Stimulated activated CD4-positive, alpha-beta T cell treated with anti-CD3 and anti-CD28 coated beads, Interleukin-1b, Interleukin-23, amount 100 ng/mL, for 48 hours (primary cell): ENCODE measurements around the gene ZNF564.
A peak's percentile ranks its signal among the peaks of the same experiment; 100 is the strongest.
"Not testable (repeated sequence)": the region's sequence is repeated elsewhere in the genome, so short reads cannot be mapped to it uniquely, and the experiment has no call there.

ENCODE experiments used
- DNase-seq: peaks from one replicate; pipeline ENCODE4 v3.0.0-alpha.2; 2020

ZNF564 gene

DNA sequence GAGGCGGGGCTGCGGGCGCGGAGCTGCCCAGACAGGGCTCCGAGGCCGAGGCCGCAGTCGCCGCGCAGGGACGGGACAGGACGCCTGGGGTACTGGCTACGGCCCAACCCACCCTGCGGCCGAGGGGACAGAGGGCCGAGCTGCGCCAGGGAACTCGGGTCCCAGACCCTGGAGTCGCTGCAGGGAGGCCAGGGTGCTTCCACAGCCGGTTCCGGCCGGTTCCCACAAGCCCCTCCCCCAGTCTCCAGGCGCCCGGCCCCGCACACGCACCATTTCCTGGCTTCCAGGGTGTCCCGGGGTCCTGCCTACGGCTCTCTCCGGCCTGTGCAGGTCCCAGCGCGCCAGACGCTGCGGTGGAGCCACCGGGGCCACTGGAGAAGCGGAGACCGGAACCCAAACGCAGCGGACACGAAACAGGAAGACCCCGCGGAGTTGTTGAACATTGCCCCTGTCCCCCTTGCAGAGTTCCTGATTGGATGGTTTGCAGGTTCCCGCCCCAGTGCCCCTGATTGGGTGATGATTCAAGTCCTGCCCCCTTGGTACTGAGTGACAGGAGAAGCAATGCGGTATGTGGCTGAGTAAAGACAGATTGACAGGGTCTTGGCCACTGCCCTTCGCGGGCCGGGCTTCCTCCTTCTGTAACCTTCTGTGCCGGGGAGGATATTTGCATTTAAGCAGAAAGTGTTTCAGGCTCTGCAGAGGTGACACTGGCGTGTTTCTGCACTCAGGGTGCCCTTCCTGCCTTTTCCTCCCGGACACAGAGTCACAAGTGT, at the start of gene ZNF564:
ZNF564 (minus strand) TSS at position 423 of the 773 bp plus-strand sequence; CDS start at position 273, 150 bp downstream.
- peak; percentile 94 for DNase-seq

DNA sequence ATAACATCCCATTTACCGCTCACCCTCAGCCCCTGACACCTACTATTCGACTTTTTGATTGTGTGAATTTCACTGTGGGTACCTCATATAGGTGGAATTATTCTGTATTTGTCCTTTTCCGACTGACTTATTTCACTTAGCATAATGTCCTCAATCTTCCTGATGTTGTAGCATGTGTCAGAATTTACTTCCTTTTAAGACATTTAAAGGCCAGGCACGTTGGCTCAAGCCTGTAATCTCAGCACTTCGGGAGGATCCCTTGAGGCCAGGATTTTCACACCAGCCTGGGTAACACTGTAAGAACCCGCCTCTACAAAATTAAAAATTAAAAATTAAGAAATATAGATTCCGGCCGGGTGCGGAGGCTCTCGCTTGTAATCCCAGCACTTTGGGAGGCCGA, 46.3 kb upstream of the ZNF564 start:
- no peak for DNase-seq

DNA sequence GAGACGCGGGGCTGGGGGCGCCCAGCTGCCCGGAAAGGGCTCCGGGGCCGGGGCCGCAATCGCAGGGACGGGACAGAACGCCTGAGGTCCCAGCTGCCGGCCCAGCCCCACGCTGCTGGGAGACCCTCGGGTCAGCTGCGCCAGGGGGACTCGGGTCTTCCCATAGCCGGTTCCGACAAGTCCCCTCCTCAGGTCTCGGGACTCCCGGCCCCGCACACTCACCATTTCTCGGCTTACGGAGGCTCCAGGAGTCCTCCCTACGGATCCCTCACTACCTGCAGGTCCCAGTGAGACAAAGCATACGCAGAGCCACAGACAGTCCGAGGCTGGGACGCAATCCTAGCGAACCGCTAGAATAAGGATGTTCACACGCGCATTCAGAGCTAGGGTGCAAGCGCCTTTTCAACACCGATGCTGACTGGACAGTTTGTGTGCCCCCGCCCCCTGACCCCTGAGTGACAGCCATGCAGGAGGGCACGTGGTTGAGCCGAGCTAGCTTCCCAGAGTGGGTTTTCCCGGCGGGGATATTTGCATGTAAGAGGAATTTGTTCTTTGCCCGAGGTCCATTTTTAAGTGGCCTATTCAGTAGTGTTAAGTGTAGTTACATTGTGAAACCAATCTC, 45.8 kb upstream of the ZNF564 start:
- no peak for DNase-seq

DNA sequence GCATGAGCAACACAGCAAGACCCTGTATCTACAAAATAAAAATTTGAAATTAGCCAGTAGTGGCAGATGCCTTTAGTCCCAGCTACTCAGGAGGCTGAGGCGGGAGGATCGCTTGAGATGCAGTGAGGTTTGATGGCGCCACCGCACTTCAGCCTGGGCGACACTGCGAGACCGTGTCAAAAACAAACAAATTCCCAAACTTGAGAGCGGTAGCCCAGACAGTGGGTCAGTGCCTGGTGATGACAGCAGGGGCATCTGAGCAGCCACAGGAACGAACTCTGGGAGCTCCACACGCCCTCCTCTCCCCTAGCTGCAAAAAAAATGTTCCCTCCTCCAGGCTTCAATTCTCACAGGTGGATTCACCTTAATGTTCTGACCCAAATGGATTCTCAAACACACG, 45.2 kb upstream of the ZNF564 start:
- DNase-seq = no peak

DNA sequence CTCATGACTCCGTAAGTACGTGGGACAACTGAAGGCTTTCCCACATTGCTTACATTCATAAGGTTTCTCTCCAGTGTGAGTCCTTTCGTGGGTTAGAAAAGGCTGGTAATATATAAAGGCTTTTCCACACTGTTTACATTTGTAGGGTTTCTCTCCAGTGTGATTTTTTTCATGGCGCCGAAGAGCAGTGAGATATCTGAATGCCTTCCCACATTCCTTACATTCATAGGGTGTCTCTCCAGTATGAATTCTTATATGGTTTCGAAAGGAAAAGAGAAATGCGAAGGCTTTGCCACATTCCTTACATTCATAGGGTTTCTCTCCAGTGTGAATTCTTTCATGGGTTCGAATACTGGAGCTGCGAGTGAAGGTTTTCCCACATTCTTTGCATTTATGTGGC, 29.8 kb upstream of the ZNF564 start:
- no peak for DNase-seq

DNA sequence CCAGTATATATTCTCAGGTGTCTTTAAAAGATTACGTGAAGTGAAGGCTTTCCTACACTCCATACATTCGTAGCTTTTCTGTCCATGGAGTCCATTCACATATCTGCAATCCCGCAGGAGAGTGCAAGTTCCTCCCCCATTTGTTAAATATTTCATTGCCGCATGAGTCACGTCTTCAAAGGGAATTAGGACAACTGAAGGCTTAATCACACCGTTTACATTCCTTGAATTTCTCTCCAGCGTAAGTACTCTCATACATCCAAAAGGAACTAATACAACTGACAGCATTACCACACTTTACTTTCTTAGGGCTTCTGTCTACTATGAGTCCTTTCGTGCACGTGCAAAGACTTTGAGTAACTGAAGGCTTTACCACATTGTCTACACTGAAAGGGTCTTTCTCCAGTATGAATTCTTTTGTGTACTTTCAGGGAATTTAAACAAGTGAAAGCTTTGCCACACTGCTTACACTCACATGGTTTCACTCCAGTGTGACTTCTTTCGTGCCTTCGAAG, 29.0 kb upstream of the ZNF564 start:
- no peak for DNase-seq

DNA sequence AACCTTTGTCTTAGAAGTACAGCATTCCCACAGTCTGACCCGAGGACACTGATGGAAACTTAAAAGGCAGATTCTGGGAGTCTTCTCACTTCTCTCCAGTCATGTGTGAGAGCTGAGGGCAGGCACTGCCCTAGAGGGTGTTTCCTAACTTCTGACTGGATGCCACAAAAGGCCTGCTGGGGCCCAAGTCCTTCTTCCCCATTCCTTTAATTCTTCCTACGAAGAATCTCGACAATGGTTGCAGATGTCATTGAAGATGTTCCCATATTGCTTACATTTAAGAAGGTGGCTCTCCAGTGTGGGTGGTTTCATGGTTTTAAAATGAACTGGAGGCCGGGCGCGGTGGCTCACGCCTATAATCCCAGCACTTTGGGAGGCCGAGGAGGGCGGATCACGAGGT, 27.4 kb upstream of the ZNF564 start:
- no peak for DNase-seq

DNA sequence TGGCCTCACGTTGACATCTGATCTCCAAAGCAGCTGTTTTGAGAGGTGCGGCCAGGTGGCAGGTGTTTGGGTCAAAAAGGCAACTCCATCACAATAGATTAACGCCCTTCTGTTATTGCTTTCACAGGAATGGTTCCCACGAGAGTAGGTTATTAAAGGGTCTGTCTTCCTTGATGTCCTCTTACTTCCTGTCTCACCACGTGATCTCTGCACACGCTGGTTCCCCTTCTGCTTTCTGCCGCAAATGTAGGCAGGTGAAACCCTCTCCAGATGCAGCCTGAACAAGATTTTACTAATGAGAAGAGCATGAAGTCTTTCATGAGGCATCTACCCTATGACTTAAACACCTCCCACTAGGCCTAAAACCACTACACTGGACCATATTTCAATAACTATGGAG, 22.8 kb upstream of the ZNF564 start:
- DNase-seq = no peak

DNA sequence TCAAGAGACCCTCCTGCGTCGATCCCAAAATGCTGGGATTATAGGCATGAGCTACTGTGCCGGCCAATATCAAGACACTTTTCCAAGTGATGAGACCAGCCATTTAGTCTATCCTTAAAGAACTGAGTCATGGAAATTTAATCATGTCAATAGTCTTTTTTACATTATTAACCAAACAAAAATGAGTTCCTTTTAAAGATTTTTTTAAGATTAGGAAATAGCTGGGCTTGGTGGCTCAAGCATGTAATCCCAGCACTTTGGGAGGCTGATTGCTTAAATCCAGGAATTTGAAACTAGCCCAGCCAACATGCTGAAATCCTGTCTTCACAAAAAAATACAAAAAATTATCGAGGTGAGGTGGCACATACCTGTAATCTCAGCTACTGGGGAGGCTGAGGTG, 16.7 kb upstream of the ZNF564 start:
- DNase-seq = no peak

DNA sequence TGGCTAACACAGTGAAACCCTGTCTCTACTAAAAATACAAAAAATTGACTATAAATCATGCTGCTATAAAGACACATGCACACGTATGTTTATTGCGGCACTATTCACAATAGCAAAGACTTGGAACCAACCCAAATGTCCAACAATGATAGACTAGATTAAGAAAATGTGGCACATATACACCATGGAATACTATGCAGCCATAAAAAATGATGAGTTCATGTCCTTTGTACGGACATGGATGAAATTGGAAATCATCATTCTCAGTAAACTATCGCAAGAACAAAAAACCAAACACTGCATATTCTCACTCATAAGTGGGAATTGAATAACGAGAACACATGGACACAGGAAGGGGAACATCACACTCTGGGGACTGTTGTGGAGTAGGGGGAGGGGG, 15.1 kb upstream of the ZNF564 start:
- DNase-seq = not testable (repeated sequence)

DNA sequence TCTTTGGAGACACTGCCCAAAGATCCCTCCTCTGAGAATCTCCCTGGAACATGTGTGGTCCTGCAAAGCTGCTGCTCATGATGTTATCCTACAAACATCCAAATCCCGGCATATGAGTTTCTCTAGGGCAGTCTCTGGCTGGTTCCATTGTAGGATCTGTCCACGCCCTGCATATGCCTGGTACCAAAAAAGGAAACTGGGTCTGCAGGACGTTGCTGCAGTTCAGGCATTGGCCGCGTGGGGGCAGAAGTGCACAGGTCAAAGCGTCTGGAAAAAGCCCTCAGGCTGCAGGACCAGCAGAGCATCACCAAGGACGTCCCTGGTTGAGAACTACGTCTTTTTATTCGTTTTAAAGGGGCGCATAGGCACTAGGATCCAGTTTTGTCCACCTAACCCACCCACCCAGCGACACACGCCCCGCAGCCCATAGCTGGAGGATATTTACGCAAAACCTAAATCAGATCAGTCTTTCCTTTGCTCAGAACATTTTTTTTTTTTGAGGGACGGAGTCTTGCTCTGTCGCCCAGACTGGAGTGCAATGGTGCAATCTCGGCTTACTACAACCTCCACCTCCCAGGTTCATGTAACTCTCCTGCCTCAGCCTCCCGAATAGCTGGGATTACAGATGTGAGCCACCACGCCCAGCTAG, 12.9 kb upstream of the ZNF564 start:
- DNase-seq = peak; percentile 90

DNA sequence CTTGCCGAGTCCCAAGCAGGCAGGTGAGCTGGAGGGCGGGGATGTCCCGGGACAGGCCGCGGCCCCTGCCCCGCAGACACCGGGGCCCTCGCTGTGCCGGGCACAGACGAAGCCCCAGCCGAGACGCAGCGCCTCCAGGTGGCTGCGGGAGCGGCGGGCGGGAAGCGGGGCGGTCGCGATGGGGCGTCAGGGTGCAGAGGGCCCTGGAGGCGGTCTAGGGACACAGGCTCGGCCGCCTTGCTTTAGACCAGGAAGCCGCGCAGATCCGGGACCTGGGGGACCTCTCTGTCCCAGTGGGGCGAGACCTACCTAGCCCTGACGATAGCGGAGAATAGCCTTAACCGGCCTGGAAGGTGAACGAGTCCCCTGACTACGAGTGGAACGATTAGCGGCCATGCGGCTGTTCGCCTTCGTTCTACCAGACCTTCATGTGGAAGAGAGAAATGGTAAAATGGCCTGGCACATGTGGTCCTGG, 4.2 kb upstream of the ZNF564 start:
- DNase-seq = no peak

DNA sequence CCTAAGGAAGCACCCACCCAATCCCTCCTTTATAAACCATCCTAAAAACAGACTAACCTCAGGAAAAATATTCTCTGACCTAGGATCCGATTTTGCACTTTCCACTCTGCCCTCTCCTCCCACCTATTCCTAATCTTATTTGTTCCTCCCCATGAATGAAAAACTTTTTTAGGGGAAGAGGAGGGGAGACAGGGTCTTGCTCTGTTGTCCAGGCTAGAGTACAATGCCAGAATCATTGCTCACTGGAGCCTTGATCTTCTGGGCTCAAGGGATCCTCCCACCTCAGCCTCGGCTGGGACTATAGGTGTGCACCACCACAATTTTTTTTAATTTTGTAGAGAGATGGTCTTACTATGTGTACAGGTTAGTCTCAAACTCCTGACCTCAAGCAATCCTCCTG, 4.4 kb downstream of the ZNF564 start:
- no peak for DNase-seq

DNA sequence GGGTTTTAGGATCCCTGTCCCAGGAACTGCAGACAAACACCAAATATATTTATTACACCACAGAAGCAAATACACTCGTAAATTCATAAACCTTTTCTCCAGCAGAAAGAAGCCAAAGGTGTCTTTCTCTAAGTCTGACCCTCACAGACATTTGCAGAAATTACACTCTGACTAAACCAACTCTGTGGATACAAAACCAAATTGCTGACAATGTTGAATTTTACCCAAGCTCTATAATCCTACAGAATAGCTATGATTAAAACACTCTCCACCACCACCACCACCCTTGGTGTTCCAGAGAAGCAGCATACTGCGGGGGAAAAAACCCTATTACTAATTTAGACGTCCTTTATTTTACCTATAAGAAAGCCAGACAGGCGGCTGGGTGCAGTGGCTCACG, 5.2 kb downstream of the ZNF564 start:
- no peak for DNase-seq

DNA sequence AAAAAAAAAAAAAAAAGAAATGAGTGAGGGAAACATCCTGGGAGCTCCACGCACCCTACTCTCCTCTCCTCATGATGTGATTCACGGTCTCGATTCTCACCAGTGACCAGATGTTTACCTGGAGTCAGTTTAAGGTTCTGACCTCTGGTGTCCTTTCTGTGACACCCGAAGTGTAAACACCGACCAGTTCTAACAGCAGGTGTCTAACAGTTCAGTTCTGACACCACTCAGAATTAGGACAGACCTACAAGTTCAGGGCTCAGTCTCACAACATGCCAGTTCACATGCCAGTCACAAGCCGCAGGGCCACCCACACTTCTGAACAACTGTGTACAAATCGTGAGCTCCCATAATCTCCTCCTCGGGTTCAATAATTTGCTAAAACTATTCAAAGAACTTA, 6.0 kb downstream of the ZNF564 start:
- no peak for DNase-seq

DNA sequence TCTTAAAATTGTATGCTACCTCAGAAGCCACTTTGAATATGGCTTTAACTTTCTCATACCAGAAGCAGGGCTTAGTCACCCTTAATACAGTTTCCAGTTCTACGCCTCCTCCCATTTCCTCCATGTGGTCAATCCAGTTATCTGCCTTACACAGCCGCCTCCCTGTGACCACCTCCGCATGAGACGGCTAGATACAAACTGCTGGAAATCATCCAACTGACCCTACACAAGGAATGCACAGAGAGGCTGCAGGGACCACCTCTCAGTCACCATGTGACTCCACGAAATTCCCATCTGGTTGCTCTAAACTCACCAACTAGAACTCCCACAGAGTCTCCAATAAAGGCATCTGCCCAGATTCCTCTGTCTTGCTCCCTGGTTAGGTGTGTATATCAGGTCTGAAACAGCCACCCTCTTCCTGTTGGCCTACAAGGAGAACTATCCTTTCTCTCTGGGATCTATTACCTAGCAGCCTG, 6.8 kb downstream of the ZNF564 start:
- DNase-seq = no peak

DNA sequence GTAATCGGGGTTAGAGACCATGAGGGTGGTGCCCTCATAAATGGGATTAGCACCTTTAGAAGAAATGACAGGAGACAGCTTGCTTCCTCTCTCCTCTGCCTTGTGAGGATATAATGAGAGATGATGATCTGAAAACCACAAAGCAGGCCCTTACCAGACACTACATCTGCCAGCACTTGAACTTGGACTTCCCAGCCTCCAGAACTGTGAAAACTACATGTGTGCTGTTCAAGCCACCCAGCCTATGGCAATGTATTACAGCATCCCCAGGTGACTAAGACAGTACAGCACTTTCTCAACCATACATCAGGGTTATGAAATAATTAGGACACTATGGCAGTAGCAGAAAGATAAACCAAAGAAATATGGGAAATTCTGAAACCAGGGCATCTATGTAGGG, 7.4 kb downstream of the ZNF564 start:
- DNase-seq = no peak

DNA sequence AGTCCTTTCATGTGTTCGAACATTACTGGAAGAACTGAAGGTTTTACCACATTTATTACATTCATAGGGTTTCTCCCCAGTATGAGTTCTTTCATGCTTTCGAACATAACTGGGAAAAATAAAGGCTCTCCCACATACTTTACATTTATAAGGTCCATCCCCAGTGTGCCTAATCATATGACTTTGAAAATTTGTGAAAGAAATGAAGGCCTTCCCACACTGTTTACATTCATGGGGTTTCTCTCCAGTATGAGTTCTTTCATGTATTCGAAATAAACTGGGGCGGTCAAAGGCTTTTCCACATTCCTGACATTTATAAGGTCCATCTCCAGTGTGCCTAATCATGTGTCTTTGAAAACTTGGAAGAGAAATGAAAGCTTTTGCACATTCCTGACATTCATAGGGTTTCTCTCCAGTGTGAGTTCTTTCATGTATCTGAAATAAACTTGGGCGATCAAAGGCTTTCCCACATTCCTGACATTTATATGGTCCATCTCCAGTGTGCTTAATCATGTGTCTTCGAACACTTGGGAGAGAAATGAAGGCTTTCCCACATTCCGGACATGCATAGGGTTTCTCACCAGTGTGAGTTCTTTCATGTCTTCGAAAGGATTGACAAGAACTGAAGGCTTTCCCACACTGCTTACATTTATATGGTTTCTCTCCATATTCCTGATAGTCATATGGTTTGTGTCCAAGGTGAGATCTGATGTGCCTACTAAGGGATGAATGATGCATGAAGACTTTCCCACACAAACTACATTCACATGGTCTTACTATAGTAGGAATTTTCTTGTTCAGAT, 24.0 kb downstream of the ZNF564 start:
- no peak for DNase-seq

DNA sequence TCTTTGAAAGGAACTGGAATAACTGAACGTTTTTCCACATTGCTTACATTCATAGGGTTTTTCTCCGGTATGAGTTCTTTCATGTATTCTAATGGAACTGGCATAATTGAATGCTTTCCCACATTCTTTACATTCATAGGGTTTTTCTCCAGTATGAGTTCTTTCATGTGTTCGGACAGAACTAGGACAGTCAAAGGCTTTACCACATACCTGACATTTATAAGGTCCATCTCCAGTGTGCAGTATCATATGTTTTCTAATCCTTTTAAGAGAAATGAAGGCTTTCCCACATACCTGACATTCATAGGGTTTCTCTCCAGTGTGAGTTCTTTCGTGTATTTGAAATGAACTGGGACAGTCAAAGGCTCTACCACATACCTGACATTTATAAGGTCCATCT, 24.7 kb downstream of the ZNF564 start:
- no peak for DNase-seq

DNA sequence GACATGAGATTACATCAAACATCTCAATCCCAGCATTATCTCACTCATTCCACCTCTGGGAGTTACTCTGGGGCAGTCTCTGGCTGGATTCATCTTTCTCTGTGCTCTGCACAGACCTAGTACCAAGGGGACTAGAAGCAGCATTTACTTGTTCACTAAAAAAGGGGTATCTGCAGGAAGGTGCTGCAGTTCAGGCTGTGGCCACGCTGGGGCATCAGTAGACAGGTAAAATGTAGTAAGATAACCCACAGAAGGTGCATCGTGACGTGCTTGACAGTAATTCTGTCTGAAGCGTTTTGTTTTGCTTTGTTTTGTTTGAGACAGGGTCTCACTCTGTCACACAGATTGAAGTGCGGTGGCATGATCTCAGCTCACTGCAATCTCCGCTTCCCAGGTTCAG, 29.3 kb downstream of the ZNF564 start:
- DNase-seq = no peak

DNA sequence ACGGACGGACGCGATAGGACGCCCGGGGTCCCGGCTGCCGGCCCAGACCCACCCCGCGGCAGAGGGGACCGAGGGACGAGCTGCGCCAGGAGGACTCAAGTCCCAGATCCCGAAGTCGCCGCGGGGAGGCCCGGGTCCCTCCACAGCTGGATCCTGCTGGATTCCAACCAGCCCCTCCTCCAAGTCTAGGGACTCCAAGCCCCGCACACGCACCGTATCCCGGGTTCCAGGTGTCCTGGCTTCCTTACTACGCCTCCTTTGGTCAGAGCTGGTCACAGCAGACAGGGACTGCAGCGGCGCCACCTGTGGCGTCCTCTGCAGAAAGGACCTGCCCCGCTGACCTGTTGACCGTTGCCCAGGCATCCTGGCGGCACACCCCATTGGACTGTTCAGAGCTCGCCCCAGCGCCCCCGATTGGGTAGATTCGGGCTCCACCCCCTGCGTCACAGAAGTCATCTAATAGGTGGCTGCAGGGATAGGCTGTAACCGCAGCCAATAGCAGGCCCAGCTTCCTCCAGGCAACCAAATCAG, 37.7 kb downstream of the ZNF564 start:
- no peak for DNase-seq

DNA sequence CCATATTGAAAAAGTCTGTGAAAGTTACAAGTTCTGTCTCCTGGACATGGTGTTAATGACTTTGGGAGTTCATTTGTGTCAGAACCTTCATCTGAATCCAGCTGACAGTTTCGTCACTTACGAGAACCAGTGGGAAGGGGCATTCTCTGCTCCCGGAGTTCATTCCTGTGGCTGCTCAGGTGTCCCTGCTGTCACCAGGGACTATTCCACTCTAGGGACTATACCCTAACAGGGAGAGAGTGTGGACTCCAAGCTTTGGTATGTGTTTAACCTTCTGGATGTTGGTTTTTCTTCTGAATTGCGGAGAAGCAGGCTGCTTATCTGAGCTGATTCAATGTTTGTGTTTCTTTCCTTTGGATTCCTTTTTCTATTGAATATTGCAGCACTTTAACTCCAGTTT, 54.2 kb downstream of the ZNF564 start:
- DNase-seq = no peak

DNA sequence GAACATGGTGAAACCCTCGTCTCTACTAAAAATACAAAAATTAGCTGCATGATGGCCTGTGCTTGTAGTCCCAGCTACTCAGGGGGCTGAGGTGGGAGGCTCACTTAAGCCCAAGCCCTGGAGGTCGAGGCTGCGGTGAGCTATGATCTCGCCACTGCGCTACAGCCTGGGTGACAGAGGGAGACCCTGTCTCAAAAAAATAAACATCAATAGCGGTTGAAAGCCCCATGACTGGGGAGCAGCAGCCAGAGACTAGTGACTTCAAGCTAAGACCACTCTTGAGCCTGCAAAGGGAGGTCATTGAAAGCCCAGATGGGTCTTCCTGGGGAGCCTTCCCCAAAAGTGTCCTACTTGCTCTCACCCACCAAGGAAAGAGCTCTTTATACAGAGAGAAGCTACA, 54.8 kb downstream of the ZNF564 start:
- DNase-seq = no peak
